Testis (tissue), 3 donors: Measurements from ENCODE around the gene SPTLC2. TPM values are rescaled to one million over a fixed set of nuclear protein-coding genes. Genes with fewer than 3 reads are reported as not detected.
"Not testable (repeated sequence)": the region's sequence is repeated elsewhere in the genome, so short reads cannot be mapped to it uniquely, and the experiment has no call there.

Source experiments
- DNase-seq: peaks from one replicate; pipeline ENCODE4 v3.0.0-alpha.2; 2019
- H3K27ac ChIP-seq, 2 donors: fragments of 200-600 bp; sonication (generic); one replicate each; pipeline ENCODE4 v1.5.1; 2019
- H3K27me3 ChIP-seq: fragments of 200-600 bp; sonication (generic); one replicate; pipeline ENCODE4 v1.5.1; 2019
- H3K36me3 ChIP-seq: fragments of 200-600 bp; sonication (generic); one replicate; pipeline ENCODE4 v1.5.1; 2017; ENCODE audit warnings: low read depth; ENCODE audit errors: missing control alignments
- H3K4me1 ChIP-seq: fragments of 200-600 bp; sonication (generic); one replicate; pipeline ENCODE4 v1.5.1; 2019
- H3K4me3 ChIP-seq, 2 donors: fragments of 200-600 bp; sonication (generic); one replicate each; pipeline ENCODE4 v1.5.1; 2017 to 2019
- H3K9me3 ChIP-seq: fragments of 200-600 bp; sonication (generic); one replicate; pipeline ENCODE4 v1.5.1; 2017
- POLR2A ChIP-seq: fragments of 450-650 bp; IDR thresholded peaks from one replicate; pipeline ENCODE4 v1.6.1; 2017; ENCODE audit warnings: antibody characterized with exemption, mild to moderate bottlenecking, moderate library complexity
- WGBS, 2 donors: methylation state at CpG; one replicate each; pipeline ENCODE4 v1.1.5; 2018; 5-methylcytosine and 5-hydroxymethylcytosine counted together
- intact Hi-C: fragments of 100-400 bp; cut with DNase I; formaldehyde crosslinking; loops from one replicate; pipeline ENCODE4 v1.15.1; 2023; ENCODE audit warnings: low total_unique reads
- polyA plus RNA-seq: library from polyadenylated mRNA; stranded (reverse); fragments of 350-450 nt; fragmentation: Illumina TruSeq; extraction: RNeasy Lipid Tissue Mini Kit (QIAGEN cat#74804); gene quantifications from one replicate; pipeline ENCODE4 v1.2.3, GENCODE V29; 2014; ENCODE audit warnings: low read depth, low replicate concordance; ENCODE audit not compliant: insufficient read depth
- total RNA-seq, 2 donors: library from RNA; depleted of rRNA; stranded (reverse); fragments of >200 nt; gene quantifications; one replicate each; pipeline ENCODE4 v1.2.3, GENCODE V29; 2016
- TF ChIP-seq, protein P1 (sequence below), 3 experiments: fragments of 450-650 bp in 2 of 3; fragments of 200-600 bp in 1 of 3; sonication (generic) in 1 of 3; IDR thresholded peaks; one replicate each; pipeline ENCODE4 v1.5.1; 2016 to 2019; ENCODE audit warnings: antibody characterized with exemption in 3 of 3, mild to moderate bottlenecking in 2 of 3, moderate library complexity in 1 of 3

SPTLC2 gene
- total and polyA plus RNA-seq, 3 donors from 2014 or later, result 11.1 to 24.5 (median 21.5) TPM

DNA sequence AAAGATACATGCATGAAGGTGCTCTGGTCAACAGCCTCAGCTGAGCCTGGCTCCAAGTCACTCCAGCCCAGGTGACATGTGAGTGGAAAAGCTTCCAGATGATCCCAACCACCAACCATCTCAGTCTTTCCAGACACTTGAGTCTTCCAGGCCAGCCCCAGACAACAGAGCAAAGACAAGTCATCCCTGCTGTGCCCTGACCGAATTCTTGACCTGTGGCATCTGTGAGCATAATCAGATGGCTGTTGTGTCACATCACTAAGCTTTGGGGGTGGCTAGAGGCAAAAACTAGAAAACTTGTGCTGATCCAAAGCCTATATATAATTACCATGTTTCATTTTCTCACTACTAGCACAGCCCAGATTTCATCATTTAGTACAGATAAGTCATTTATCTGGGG, 67.0 kb downstream of the SPTLC2 start:
- no peaks in the 10 kb centered on the region for H3K9me3 ChIP-seq
- TF ChIP-seq, protein P1, sequence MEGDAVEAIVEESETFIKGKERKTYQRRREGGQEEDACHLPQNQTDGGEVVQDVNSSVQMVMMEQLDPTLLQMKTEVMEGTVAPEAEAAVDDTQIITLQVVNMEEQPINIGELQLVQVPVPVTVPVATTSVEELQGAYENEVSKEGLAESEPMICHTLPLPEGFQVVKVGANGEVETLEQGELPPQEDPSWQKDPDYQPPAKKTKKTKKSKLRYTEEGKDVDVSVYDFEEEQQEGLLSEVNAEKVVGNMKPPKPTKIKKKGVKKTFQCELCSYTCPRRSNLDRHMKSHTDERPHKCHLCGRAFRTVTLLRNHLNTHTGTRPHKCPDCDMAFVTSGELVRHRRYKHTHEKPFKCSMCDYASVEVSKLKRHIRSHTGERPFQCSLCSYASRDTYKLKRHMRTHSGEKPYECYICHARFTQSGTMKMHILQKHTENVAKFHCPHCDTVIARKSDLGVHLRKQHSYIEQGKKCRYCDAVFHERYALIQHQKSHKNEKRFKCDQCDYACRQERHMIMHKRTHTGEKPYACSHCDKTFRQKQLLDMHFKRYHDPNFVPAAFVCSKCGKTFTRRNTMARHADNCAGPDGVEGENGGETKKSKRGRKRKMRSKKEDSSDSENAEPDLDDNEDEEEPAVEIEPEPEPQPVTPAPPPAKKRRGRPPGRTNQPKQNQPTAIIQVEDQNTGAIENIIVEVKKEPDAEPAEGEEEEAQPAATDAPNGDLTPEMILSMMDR (IDR thresholded peaks at IDR 0.05), result no peak
- TF ChIP-seq POLR2A, result no peak

GRCh38 chr14:77547512-77548180, 68.8 kb downstream of the SPTLC2 start:
- intact Hi-C loops, result no loop called here
- no peak for TF ChIP-seq POLR2A
- TF ChIP-seq, protein P1 (IDR thresholded peaks at IDR 0.05), result no peak

More for the DNA sequence above, 67.0 kb downstream of the SPTLC2 start:
- 56 to 92% methylated on average over 1 of the region's 1 CpG for WGBS, 2 donors
- Histone ChIP-seq H3K4me3 (no peak overlapping the region), H3K27ac (no peak overlapping the region), H3K36me3 (no peaks in the 10 kb centered on the region), H3K4me1 (peaks cover 6% of the 10 kb centered on the region), H3K27me3 (no peaks in the 10 kb centered on the region)
- DNase-seq, result no peak
- intact Hi-C loops, result no loop called here

DNA sequence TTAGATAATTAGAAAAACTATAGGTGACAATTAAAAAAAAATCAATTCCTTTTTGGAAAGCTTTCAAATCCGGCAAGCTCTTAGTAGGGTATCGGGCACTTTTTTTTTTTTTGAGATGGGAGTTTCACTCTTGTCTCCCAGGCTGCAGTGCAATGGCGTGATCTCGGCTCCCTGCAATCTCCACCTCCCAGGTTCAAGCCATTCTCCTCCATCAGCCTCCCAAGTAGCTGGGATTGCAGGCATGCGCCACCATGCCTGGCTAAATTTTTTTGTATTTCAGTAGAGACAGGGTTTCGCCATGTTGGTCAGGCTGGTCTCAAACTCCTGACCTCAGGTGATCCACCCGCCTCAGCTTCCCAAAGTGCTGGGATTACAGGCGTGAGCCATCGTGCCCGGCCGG, 71.3 kb downstream of the SPTLC2 start:
- DNase-seq, H3K9me3 ChIP-seq, intact Hi-C loops, H3K27me3 ChIP-seq, H3K4me3 ChIP-seq, H3K27ac ChIP-seq, H3K36me3 ChIP-seq: not testable (repeated sequence)
- peaks cover 24% of the 10 kb centered on the region for H3K4me1 ChIP-seq
- 90 to 94% methylated on average over 11 of the region's 11 CpGs for WGBS, 2 donors

More at GRCh38 chr14:77547512-77548180, 68.8 kb downstream of the SPTLC2 start:
- Histone ChIP-seq H3K36me3 (no peaks in the 10 kb centered on the region), H3K9me3 (no peaks in the 10 kb centered on the region), H3K27me3 (no peaks in the 10 kb centered on the region), H3K4me1 (peaks cover 13% of the 10 kb centered on the region), H3K27ac (no peak overlapping the region), H3K4me3 (no peak overlapping the region)
- DNase-seq, result no peak
- 71 to 76% methylated on average over 8 of the region's 8 CpGs for WGBS, 2 donors

DNA sequence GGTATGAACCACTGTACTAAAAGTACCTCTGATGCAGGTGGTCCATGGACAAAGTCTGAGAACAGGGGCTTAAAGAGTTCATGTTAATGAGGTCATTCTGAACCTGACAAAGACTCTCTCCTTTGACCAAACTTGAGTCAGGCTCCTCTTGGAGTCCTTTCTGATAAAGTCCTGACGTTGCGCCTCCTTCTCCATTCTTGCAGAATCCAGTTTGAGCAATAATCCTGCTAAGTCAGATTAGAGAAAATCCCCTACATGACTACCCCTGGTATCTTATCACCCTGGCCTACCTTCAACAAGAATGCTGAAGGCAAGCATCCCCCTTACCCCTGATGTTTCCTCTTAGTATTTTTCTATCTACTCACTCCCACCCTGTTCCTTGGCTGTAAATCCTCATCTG, 71.9 kb downstream of the SPTLC2 start:
- intact Hi-C loops, result loop anchor here (5.0 kb wide), 1 partner anchor 77 kb away; no protein-coding TSS in a partner anchor
- H3K36me3 ChIP-seq, result no peaks in the 10 kb centered on the region
- no peaks in the 10 kb centered on the region for H3K9me3 ChIP-seq
- H3K4me1 ChIP-seq, result peaks cover 24% of the 10 kb centered on the region
- no peaks in the 10 kb centered on the region for H3K27me3 ChIP-seq
- H3K4me3 ChIP-seq, result no peak overlapping the region
- TF ChIP-seq, protein P1 (IDR thresholded peaks at IDR 0.05), result no peak
- TF ChIP-seq POLR2A, result no peak
- H3K27ac ChIP-seq, result peak overlapping the region; percentile 14 to 73
- no peak for DNase-seq
- 74 to 89% methylated on average over 2 of the region's 2 CpGs for WGBS, 2 donors

DNA sequence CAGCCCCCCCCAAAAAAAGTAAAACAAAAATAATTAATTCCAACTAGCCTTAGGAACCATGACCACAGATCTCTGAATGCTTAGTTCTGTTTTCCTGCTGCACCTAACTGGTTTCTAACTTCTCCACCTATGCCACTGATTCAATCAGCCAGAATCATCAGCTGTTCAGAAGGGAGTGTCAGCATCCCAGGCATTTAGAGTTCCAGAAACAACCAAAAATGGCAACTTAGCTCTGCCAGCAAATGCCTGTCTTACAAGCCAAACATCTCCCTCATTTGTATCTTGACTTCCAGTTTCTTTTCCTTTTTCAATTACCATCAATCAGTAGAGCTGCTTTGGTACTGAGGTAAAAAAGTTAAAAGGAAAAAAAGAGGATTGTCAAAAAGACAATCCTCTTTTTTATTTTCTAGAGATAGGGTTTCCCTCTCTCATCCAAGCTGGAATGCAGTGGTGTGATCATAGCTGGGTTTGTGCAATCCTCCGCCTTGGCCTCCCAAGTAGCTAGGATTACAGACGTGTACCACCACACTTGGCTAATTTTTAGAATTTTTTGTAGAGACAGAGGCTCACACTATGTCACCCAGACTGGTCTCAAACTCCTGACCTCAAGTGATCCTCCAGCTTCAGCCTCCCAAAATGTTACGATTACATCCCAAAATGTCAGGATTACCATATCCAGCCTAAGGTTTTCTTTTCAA, 72.7 kb downstream of the SPTLC2 start:
- H3K27ac ChIP-seq, result peak overlapping the region; percentile 14 to 73
- H3K4me1 ChIP-seq, result peaks cover 24% of the 10 kb centered on the region
- TF ChIP-seq, protein P1 (IDR thresholded peaks at IDR 0.05), result no peak
- TF ChIP-seq POLR2A, result no peak
- no peaks in the 10 kb centered on the region for H3K36me3 ChIP-seq
- no peaks in the 10 kb centered on the region for H3K27me3 ChIP-seq
- H3K4me3 ChIP-seq, result no peak overlapping the region
- DNase-seq, result no peak
- intact Hi-C loops, result loop anchor here (5.0 kb wide), 1 partner anchor 76 kb away; no protein-coding TSS in a partner anchor
- WGBS, 2 donors, result 81 to 83% methylated on average over 3 of the region's 3 CpGs
- H3K9me3 ChIP-seq, result no peaks in the 10 kb centered on the region
